IMR-90 (cell line): ENCODE data around the gene MTOR. TPM values are rescaled to one million over a fixed set of nuclear protein-coding genes. Genes with fewer than 3 reads are reported as not detected.

Experiments used
- ATAC-seq: fragments of 200-7000 bp; cut with Tn5 transposase; 2 replicates; pipeline ENCODE4 v1.9.1; 2020; ENCODE audit warnings: low read depth, mild to moderate bottlenecking, moderate library complexity
- BruUV-seq: library from RNA; stranded (reverse); fragments of 400-500 nt; replicated peaks from 2 replicates; lab custom pipeline; 2021; lab: Mats Ljungman, UMichigan
- CTCF ChIA-PET: fragments of 300-600 bp; formaldehyde crosslinking; extraction: SDS; loops from one replicate; lab custom pipeline; 2021; ENCODE audit warnings: antibody characterized with exemption; lab: Yijun Ruan, JAX
- POLR2A ChIA-PET: fragments of 300-600 bp; sonication (Branson Sonifier 250); formaldehyde crosslinking; loops from one replicate; lab custom pipeline; 2022; ENCODE audit warnings: antibody characterized with exemption; ENCODE audit not compliant: unreplicated experiment; lab: Charles Lee
- DNase-seq: peaks from one replicate; pipeline ENCODE4 v3.0.0; 2013
- H2AFZ ChIP-seq: replicated peaks from 2 replicates; pipeline ENCODE3; 2013; ENCODE audit warnings: low read length, mild to moderate bottlenecking; ENCODE audit not compliant: poor library complexity
- H2AK5ac ChIP-seq: 2 replicates; pipeline ENCODE4 v1.6.1; 2013; ENCODE audit warnings: low read depth, low read length, inconsistent platforms
- H2AK9ac ChIP-seq: replicated peaks from 2 replicates; pipeline ENCODE3; 2013; ENCODE audit warnings: mild to moderate bottlenecking, low read depth, low read length, moderate library complexity; ENCODE audit not compliant: poor library complexity
- H2BK120ac ChIP-seq: 2 replicates; pipeline ENCODE4 v1.6.1; 2013; ENCODE audit warnings: low read depth, low read length, inconsistent platforms
- H2BK15ac ChIP-seq: 3 replicates; pipeline ENCODE4 v1.6.1; 2013; ENCODE audit warnings: low read depth, low read length, inconsistent platforms
- H2BK20ac ChIP-seq: 2 replicates; pipeline ENCODE4 v1.6.1; 2013; ENCODE audit warnings: low read depth, mild to moderate bottlenecking, inconsistent platforms, low read length, moderate library complexity
- H2BK5ac ChIP-seq: 2 replicates; pipeline ENCODE4 v1.6.1; 2013; ENCODE audit warnings: mild to moderate bottlenecking, low read depth, low read length, inconsistent platforms; ENCODE audit not compliant: poor library complexity, severe bottlenecking
- H3K14ac ChIP-seq: replicated peaks from 2 replicates; pipeline ENCODE4 v1.6.1; 2013; ENCODE audit warnings: low read depth, low read length, inconsistent platforms
- H3K18ac ChIP-seq: 2 replicates; pipeline ENCODE4 v1.6.1; 2013; ENCODE audit warnings: low read depth, low read length, control low read depth
- H3K23ac ChIP-seq: 2 replicates; pipeline ENCODE4 v1.6.1; 2013; ENCODE audit warnings: low read depth, low read length, inconsistent platforms
- H3K27ac ChIP-seq: 2 replicates; pipeline ENCODE4 v1.5.1; 2013; ENCODE audit warnings: mild to moderate bottlenecking, control low read depth, low read length; ENCODE audit not compliant: insufficient read depth
- H3K27me3 ChIP-seq: 2 replicates; pipeline ENCODE4 v1.6.1; 2013; ENCODE audit warnings: low read length; ENCODE audit not compliant: control insufficient read depth, insufficient read depth
- H3K36me3 ChIP-seq: 2 replicates; pipeline ENCODE4 v1.6.1; 2013; ENCODE audit warnings: low read length, mixed read lengths; ENCODE audit not compliant: control insufficient read depth, insufficient read depth
- H3K4ac ChIP-seq: 2 replicates; pipeline ENCODE4 v1.6.1; 2013; ENCODE audit warnings: low read depth, low read length, inconsistent platforms
- H3K4me1 ChIP-seq: 2 replicates; pipeline ENCODE4 v1.6.1; 2013; ENCODE audit warnings: low read length, mixed read lengths; ENCODE audit not compliant: control insufficient read depth, insufficient read depth
- H3K4me2 ChIP-seq: 2 replicates; pipeline ENCODE4 v1.6.1; 2013; ENCODE audit warnings: low read depth, mild to moderate bottlenecking, control low read depth, low read length, moderate library complexity
- H3K4me3 ChIP-seq: 2 replicates; pipeline ENCODE4 v1.5.1; 2013; ENCODE audit warnings: low read depth, mild to moderate bottlenecking, control low read depth, low read length, moderate library complexity; ENCODE audit not compliant: insufficient read depth
- H3K56ac ChIP-seq: 2 replicates; pipeline ENCODE4 v1.6.1; 2013; ENCODE audit warnings: low read length, inconsistent platforms; ENCODE audit not compliant: insufficient read depth; ENCODE audit errors: extremely low read depth
- H3K79me1 ChIP-seq, 2 experiments: 2 replicates each; pipeline ENCODE4 v1.6.1; 2013; ENCODE audit warnings: low read length in 2 of 2, inconsistent platforms in 1 of 2, low read depth in 1 of 2
- H3K9ac ChIP-seq: 2 replicates; pipeline ENCODE4 v1.6.1; 2013; ENCODE audit warnings: low read depth, low read length, control low read depth
- H3K9me1 ChIP-seq: 2 replicates; pipeline ENCODE4 v1.6.1; 2013; ENCODE audit warnings: low read length, inconsistent platforms; ENCODE audit not compliant: insufficient read depth
- H3K9me3 ChIP-seq: 2 replicates; pipeline ENCODE4 v1.6.1; 2013; ENCODE audit warnings: low read length; ENCODE audit not compliant: control insufficient read depth, insufficient read depth
- H4K20me1 ChIP-seq: 2 replicates; pipeline ENCODE4 v1.6.1; 2013; ENCODE audit warnings: low read length, inconsistent platforms; ENCODE audit not compliant: insufficient read depth
- H4K5ac ChIP-seq: 2 replicates; pipeline ENCODE4 v1.6.1; 2013; ENCODE audit warnings: mild to moderate bottlenecking, low read depth, low read length, control low read depth
- H4K8ac ChIP-seq, 2 experiments: 2 replicates each; pipeline ENCODE4 v1.6.1; 2013; ENCODE audit warnings: low read depth in 2 of 2, low read length in 2 of 2, control low read depth in 1 of 2, inconsistent platforms in 1 of 2
- H4K91ac ChIP-seq: 2 replicates; pipeline ENCODE4 v1.6.1; 2013; ENCODE audit warnings: low read depth, low read length, inconsistent platforms; ENCODE audit not compliant: insufficient read depth
- MAZ ChIP-seq: IDR thresholded peaks from 2 replicates; pipeline ENCODE4 v1.6.1; 2012; ENCODE audit warnings: low read depth, mild to moderate bottlenecking, low read length, improper control_type of control experiment, moderate library complexity, borderline replicate concordance
- NFE2L2 ChIP-seq: fragments of 150-350 bp; IDR thresholded peaks from 2 replicates; pipeline ENCODE4 v1.6.1; 2016; ENCODE audit warnings: low read depth, mild to moderate bottlenecking, low read length
- WGBS, 2 experiments: methylation state at CpG; one replicate each; pipeline versions ENCODE4 v1.1.5 to v1.1.7; 2013; ENCODE audit warnings: missing lambda C conversion rate in 2 of 2; ENCODE audit not compliant: insufficient read length in 1 of 2; ENCODE audit errors: extremely low coverage in 2 of 2; 5-methylcytosine and 5-hydroxymethylcytosine counted together
- dilution Hi-C: fragments of 300-500 bp; cut with HindIII; formaldehyde crosslinking; loops from one replicate; pipeline ENCODE4 v1.14.3; 2018; ENCODE audit warnings: low sequenced_read_pairs; ENCODE audit not compliant: unreplicated experiment
- in situ Hi-C: fragments of 300-500 bp; cut with MboI; formaldehyde crosslinking; loops from 3 replicates; pipeline ENCODE4 v1.14.3; 2019; ENCODE audit warnings: low sequenced_read_pairs, inconsistent platforms, mixed read lengths
- intact Hi-C: fragments of 100-400 bp; cut with micrococcal nuclease; formaldehyde crosslinking; loops from 2 replicates; pipeline ENCODE4 v1.10.0; 2022
- polyA plus RNA-seq, 3 experiments: library from polyadenylated mRNA; depleted of rRNA; stranded (reverse); fragments of >200 nt; gene quantifications; 2 replicates each; pipeline ENCODE4 v1.2.3, GENCODE V29; 2012; ENCODE audit warnings: low replicate concordance in 1 of 3
- total RNA-seq: library from RNA; depleted of rRNA; stranded (reverse); fragments of >200 nt; gene quantifications from 2 replicates; pipeline ENCODE4 v1.2.3, GENCODE V29; 2012

Gene MTOR
- total and polyA plus RNA-seq, 2 of the 4 experiments (the other 2 are of a cell fraction) = 19.2 to 36.7 TPM

DNA sequence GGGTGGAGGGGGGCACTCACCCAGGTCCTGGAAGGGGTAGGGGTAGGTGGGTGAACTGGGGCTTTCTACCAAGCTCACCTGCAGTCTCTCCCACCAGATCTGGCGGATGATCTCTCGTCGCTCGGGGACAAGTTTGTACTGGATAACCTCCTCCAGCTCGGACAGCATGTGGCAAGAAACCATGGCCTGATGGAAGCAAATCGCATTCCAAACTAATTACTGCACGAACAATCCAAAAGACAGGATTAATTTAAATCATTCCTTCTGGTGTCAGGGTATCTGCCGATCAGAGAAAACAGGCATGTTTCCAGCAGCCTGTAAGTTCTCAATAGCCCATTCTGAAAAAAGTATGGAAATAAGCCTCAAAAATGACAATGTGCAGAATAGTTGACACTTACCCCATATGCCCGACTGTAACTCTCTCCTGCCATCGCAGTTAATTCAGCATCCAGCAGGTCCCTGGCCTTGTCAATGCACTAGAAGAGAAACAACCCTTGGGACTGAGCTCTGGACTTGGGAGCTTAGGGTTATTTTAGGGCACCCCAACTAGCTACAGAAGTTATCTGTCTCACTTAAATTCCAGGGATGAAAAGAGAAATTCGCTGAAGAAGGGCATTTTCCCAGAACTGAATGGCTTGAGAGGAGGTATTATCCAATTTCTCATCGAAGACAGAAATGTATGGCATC is 117.6 kb downstream of the MTOR start:
- CTCF ChIA-PET = no interaction called here
- DNase-seq (no peak), ATAC-seq (no peak)
- no peak overlapping the region for H2BK5ac ChIP-seq
- no peak overlapping the region for H3K9ac ChIP-seq
- no peak overlapping the region for H4K91ac ChIP-seq
- H4K20me1 ChIP-seq = no peaks in the 10 kb centered on the region
- no peak overlapping the region for H3K4me3 ChIP-seq
- no peak overlapping the region for H2AFZ ChIP-seq
- H3K4me2 ChIP-seq = no peak overlapping the region
- no peak for TF ChIP-seq MAZ
- no peak for TF ChIP-seq NFE2L2
- peaks cover 31% of the 10 kb centered on the region for H3K36me3 ChIP-seq
- H3K4ac ChIP-seq = no peak overlapping the region
- H3K56ac ChIP-seq = no peak overlapping the region
- no peaks in the 10 kb centered on the region for H3K27me3 ChIP-seq
- no peak overlapping the region for H2BK120ac ChIP-seq
- H3K18ac ChIP-seq = no peak overlapping the region
- H3K4me1 ChIP-seq = peaks cover 1% of the 10 kb centered on the region; the same call in 1 of the 2 replicates
- no peak overlapping the region for H3K14ac ChIP-seq
- no peak overlapping the region for H2BK15ac ChIP-seq
- no peak overlapping the region for H2BK20ac ChIP-seq
- no peaks in the 10 kb centered on the region for H3K9me1 ChIP-seq
- H4K5ac ChIP-seq = no peak overlapping the region
- H4K8ac ChIP-seq = no peak overlapping the region
- no peaks in the 10 kb centered on the region for H3K79me1 ChIP-seq
- POLR2A ChIA-PET = no interaction called here
- H2AK9ac ChIP-seq = no peak overlapping the region
- BruUV-seq = no TSS peak
- no peak overlapping the region for H3K27ac ChIP-seq
- intact Hi-C loops = no loop called here
- H2AK5ac ChIP-seq = no peak overlapping the region
- no peaks in the 10 kb centered on the region for H3K9me3 ChIP-seq
- in situ Hi-C loops = no loop called here
- dilution Hi-C loops = no loop called here
- WGBS, 2 experiments = 80% methylated on average over 1 of the region's 12 CpGs; no CpG with 5 or more reads in 1 of the 2 experiments
- H3K23ac ChIP-seq = no peak overlapping the region
